Measurements from ENCODE around the gene SRMS. TPM values are rescaled to one million over a fixed set of nuclear protein-coding genes. Genes with fewer than 3 reads are reported as not detected.

SRMS gene
- total RNA-seq, 1 donor from 2014 or later: 0.16 TPM

- CTCF ChIA-PET: interaction anchor here (1.6 kb wide), 1 partner anchor 29 kb away, joined by 6 read pairs; the partner anchor contains the start of gene PTK6
Measured at GRCh38 chr20:63566395-63567135, 19.0 kb upstream of the SRMS start.

GRCh38 chr20:63565699-63566335, 18.3 kb upstream of the SRMS start:
- POLR2A ChIA-PET: interaction anchor here (0.6 to 3.9 kb wide), 6 partner anchors 10 to 78 kb away, joined by 3 to 23 read pairs (median 5); partner anchors contain the start of genes FNDC11 and PTK6
- no peak overlapping the region for H3K27ac Mint-ChIP-seq
- DNase-seq (no peak), ATAC-seq (ENCODE audit: low read depth) (no peak)
- H3K9me3 Mint-ChIP-seq: no peaks in the 10 kb centered on the region
- no peak for TF ChIP-seq CTCF (IDR thresholded peaks at IDR 0.05)
- no peak overlapping the region for H3K4me3 Mint-ChIP-seq
- peaks cover 14% of the 10 kb centered on the region for H3K36me3 Mint-ChIP-seq (ENCODE audit: low read depth)
- intact Hi-C loops (cut with micrococcal nuclease): loop anchor here (5.0 kb wide), 1 partner anchor 61 kb away; the partner anchor contains the start of gene GMEB2
- peaks cover 31% of the 10 kb centered on the region for H3K4me1 Mint-ChIP-seq
- CTCF ChIA-PET: no interaction called here
- no peaks in the 10 kb centered on the region for H3K27me3 Mint-ChIP-seq

More at GRCh38 chr20:63566395-63567135, 19.0 kb upstream of the SRMS start:
- Mint-ChIP-seq H3K36me3 (ENCODE audit: low read depth) (peaks cover 8% of the 10 kb centered on the region), H3K27me3 (no peaks in the 10 kb centered on the region), H3K4me3 (no peak overlapping the region), H3K4me1 (peaks cover 31% of the 10 kb centered on the region), H3K9me3 (no peaks in the 10 kb centered on the region), H3K27ac (no peak overlapping the region)
- DNase-seq: no peak
- no peak for TF ChIP-seq CTCF (IDR thresholded peaks at IDR 0.05)
- intact Hi-C loops (cut with micrococcal nuclease): loop anchor here (1.0 to 5.0 kb wide), 3 partner anchors 12 to 61 kb away; partner anchors contain the start of genes FNDC11 and GMEB2
- ATAC-seq (ENCODE audit: low read depth): no peak
- POLR2A ChIA-PET: interaction anchor here (0.7 to 3.9 kb wide), 9 partner anchors 11 to 589 kb away, joined by 3 to 23 read pairs (median 6); partner anchors contain the start of genes FNDC11, PTK6 and UCKL1

GRCh38 chr20:63565021-63565698, 17.6 kb upstream of the SRMS start:
- intact Hi-C loops (cut with micrococcal nuclease): loop anchor here (5.0 kb wide), 1 partner anchor 62 kb away; the partner anchor contains the start of gene GMEB2
- DNase-seq (no peak), ATAC-seq (ENCODE audit: low read depth) (no peak)
- no peak for TF ChIP-seq CTCF (IDR thresholded peaks at IDR 0.05)
- Mint-ChIP-seq H3K4me3 (no peak overlapping the region), H3K27me3 (no peaks in the 10 kb centered on the region), H3K36me3 (ENCODE audit: low read depth) (peaks cover 21% of the 10 kb centered on the region), H3K27ac (no peak overlapping the region), H3K4me1 (peaks cover 33% of the 10 kb centered on the region), H3K9me3 (no peaks in the 10 kb centered on the region)
- CTCF ChIA-PET: no interaction called here
- POLR2A ChIA-PET: interaction anchor here (0.6 to 1.4 kb wide), 3 partner anchors 10 to 147 kb away, joined by 3 to 5 read pairs (median 3); no protein-coding TSS in a partner anchor

- Mint-ChIP-seq H3K4me1 (peaks cover 27% of the 10 kb centered on the region), H3K4me3 (no peak overlapping the region), H3K36me3 (ENCODE audit: low read depth) (peaks cover 21% of the 10 kb centered on the region), H3K27me3 (no peaks in the 10 kb centered on the region), H3K9me3 (no peaks in the 10 kb centered on the region), H3K27ac (no peak overlapping the region)
- CTCF ChIA-PET: no interaction called here
- DNase-seq (no peak), ATAC-seq (ENCODE audit: low read depth) (no peak)
- no peak for TF ChIP-seq CTCF (IDR thresholded peaks at IDR 0.05)
- POLR2A ChIA-PET: interaction anchor here (1.4 to 1.9 kb wide), 2 partner anchors 9 to 10 kb away, joined by 5 to 9 read pairs; no protein-coding TSS in a partner anchor
- intact Hi-C loops (cut with micrococcal nuclease): no loop called here
Measured at GRCh38 chr20:63564036-63564810, 16.7 kb upstream of the SRMS start.

Measured in activated B cell treated with CpG ODN at 0.5 μM for 24 hours (primary cell).